Dendritic cell treated with granulocyte-macrophage colony-stimulating factor and Interleukin-4, amounts not matched to agents 40 ng/mL and 50 ng/mL, for 4 days (primary cell): Measurements from ENCODE around the gene RNU6-9.
"Not testable (repeated sequence)": the region's sequence is repeated elsewhere in the genome, so short reads cannot be mapped to it uniquely, and the experiment has no call there.

ENCODE experiments used
- H3K27ac Mint-ChIP-seq: one replicate; pipeline ENCODE4 v1.8.0; 2022; ENCODE audit warnings: mild to moderate bottlenecking, mixed read lengths
- H3K27me3 Mint-ChIP-seq: one replicate; pipeline ENCODE4 v1.8.0; 2022; ENCODE audit warnings: mild to moderate bottlenecking, mixed read lengths
- H3K36me3 Mint-ChIP-seq: one replicate; pipeline ENCODE4 v1.8.0; 2022; ENCODE audit warnings: low read depth, mixed read lengths
- H3K4me1 Mint-ChIP-seq: one replicate; pipeline ENCODE4 v1.8.0; 2022; ENCODE audit warnings: low read depth, mixed read lengths
- H3K4me3 Mint-ChIP-seq: one replicate; pipeline ENCODE4 v1.8.0; 2022; ENCODE audit warnings: mild to moderate bottlenecking, moderate library complexity, mixed read lengths
- H3K9me3 Mint-ChIP-seq: one replicate; pipeline ENCODE4 v1.8.0; 2022; ENCODE audit warnings: mixed read lengths
- intact Hi-C: fragments of 100-400 bp; cut with micrococcal nuclease; formaldehyde crosslinking; loops from one replicate; pipeline ENCODE4 v1.15.0; 2022

The RNU6-9 gene

GRCh38 chr19:892894-893689 is at the start of gene RNU6-9, which contains the start of gene MED16:
RNU6-9 (plus strand) TSS chr19:893484.
MED16 (minus strand) TSS chr19:893187; CDS start chr19:891131, 2,056 bp downstream.
- intact Hi-C loops: loop anchor here (1.0 kb wide), 1 partner anchor 96 kb away; the partner anchor contains the start of gene PTBP1
- H3K4me1 Mint-ChIP-seq: peaks cover 29% of the 10 kb centered on the region
- H3K27me3 Mint-ChIP-seq: no peaks in the 10 kb centered on the region
- no peaks in the 10 kb centered on the region for H3K9me3 Mint-ChIP-seq
- H3K27ac Mint-ChIP-seq: peak within 1 kb of the TSS; percentile 98
- peaks cover 62% of the 10 kb centered on the region for H3K36me3 Mint-ChIP-seq
- peak within 1 kb of the TSS; percentile 85 for H3K4me3 Mint-ChIP-seq

- Mint-ChIP-seq H3K9me3 (no peaks in the 10 kb centered on the region), H3K27ac (no peak overlapping the region), H3K4me3 (peak overlapping the region; percentile 67), H3K4me1 (peaks cover 75% of the 10 kb centered on the region), H3K27me3 (peaks cover 83% of the 10 kb centered on the region), H3K36me3 (no peaks in the 10 kb centered on the region)
- intact Hi-C loops: no loop called here
Measured at GRCh38 chr19:843836-844545, 49.3 kb upstream of the RNU6-9 start.

- no peak overlapping the region for H3K27ac Mint-ChIP-seq
- H3K27me3 Mint-ChIP-seq: peaks cover 84% of the 10 kb centered on the region
- H3K4me3 Mint-ChIP-seq: peak overlapping the region; percentile 67
- no peaks in the 10 kb centered on the region for H3K36me3 Mint-ChIP-seq
- H3K9me3 Mint-ChIP-seq: no peaks in the 10 kb centered on the region
- H3K4me1 Mint-ChIP-seq: peaks cover 70% of the 10 kb centered on the region
- intact Hi-C loops: no loop called here
Measured at GRCh38 chr19:844546-844971, 48.7 kb upstream of the RNU6-9 start.

- Mint-ChIP-seq H3K36me3 (no peaks in the 10 kb centered on the region), H3K27me3 (peaks cover 82% of the 10 kb centered on the region), H3K9me3 (no peaks in the 10 kb centered on the region), H3K4me3 (no peak overlapping the region), H3K27ac (no peak overlapping the region), H3K4me1 (peaks cover 71% of the 10 kb centered on the region)
- intact Hi-C loops: no loop called here
Measured at GRCh38 chr19:845707-846521, 47.4 kb upstream of the RNU6-9 start.

GRCh38 chr19:848386-848921 is 44.8 kb upstream of the RNU6-9 start:
- intact Hi-C loops: no loop called here
- peaks cover 73% of the 10 kb centered on the region for H3K27me3 Mint-ChIP-seq
- H3K9me3 Mint-ChIP-seq: no peaks in the 10 kb centered on the region
- no peak overlapping the region for H3K27ac Mint-ChIP-seq
- H3K4me1 Mint-ChIP-seq: peaks cover 68% of the 10 kb centered on the region
- H3K36me3 Mint-ChIP-seq: no peaks in the 10 kb centered on the region
- H3K4me3 Mint-ChIP-seq: no peak overlapping the region

- H3K9me3 Mint-ChIP-seq, H3K4me3 Mint-ChIP-seq, H3K36me3 Mint-ChIP-seq, intact Hi-C loops, H3K27ac Mint-ChIP-seq: not testable (repeated sequence)
- Mint-ChIP-seq H3K4me1 (peaks cover 63% of the 10 kb centered on the region), H3K27me3 (peaks cover 72% of the 10 kb centered on the region)
Measured at GRCh38 chr19:849195-849594, 44.1 kb upstream of the RNU6-9 start.

- Mint-ChIP-seq H3K36me3 (no peaks in the 10 kb centered on the region), H3K27me3 (peaks cover 61% of the 10 kb centered on the region), H3K4me1 (peaks cover 50% of the 10 kb centered on the region), H3K9me3 (no peaks in the 10 kb centered on the region), H3K27ac (peak overlapping the region; percentile 53), H3K4me3 (peak overlapping the region; percentile 23)
- intact Hi-C loops: no loop called here
Measured at GRCh38 chr19:850221-850978, 42.9 kb upstream of the RNU6-9 start.

GRCh38 chr19:850979-851335 is 42.3 kb upstream of the RNU6-9 start:
- no peak overlapping the region for H3K4me3 Mint-ChIP-seq
- H3K4me1 Mint-ChIP-seq: peaks cover 45% of the 10 kb centered on the region
- peak overlapping the region; percentile 53 for H3K27ac Mint-ChIP-seq
- H3K9me3 Mint-ChIP-seq: no peaks in the 10 kb centered on the region
- H3K27me3 Mint-ChIP-seq: peaks cover 55% of the 10 kb centered on the region
- no peaks in the 10 kb centered on the region for H3K36me3 Mint-ChIP-seq
- intact Hi-C loops: no loop called here

GRCh38 chr19:852136-853013 is 40.9 kb upstream of the RNU6-9 start, which contains the start of gene ELANE:
ELANE (plus strand) TSS chr19:852303; CDS start chr19:852329, 26 bp downstream.
- intact Hi-C loops: no loop called here
- H3K4me1 Mint-ChIP-seq: peaks cover 40% of the 10 kb centered on the region
- peak within 1 kb of the TSS; percentile 4 for H3K4me3 Mint-ChIP-seq
- H3K36me3 Mint-ChIP-seq: no peaks in the 10 kb centered on the region
- H3K27ac Mint-ChIP-seq: no peak within 1 kb of the TSS
- peaks cover 41% of the 10 kb centered on the region for H3K27me3 Mint-ChIP-seq
- no peaks in the 10 kb centered on the region for H3K9me3 Mint-ChIP-seq

- no peaks in the 10 kb centered on the region for H3K36me3 Mint-ChIP-seq
- H3K4me3 Mint-ChIP-seq: no peak overlapping the region
- no peak overlapping the region for H3K27ac Mint-ChIP-seq
- peaks cover 40% of the 10 kb centered on the region for H3K4me1 Mint-ChIP-seq
- intact Hi-C loops: no loop called here
- peaks cover 35% of the 10 kb centered on the region for H3K27me3 Mint-ChIP-seq
- no peaks in the 10 kb centered on the region for H3K9me3 Mint-ChIP-seq
Measured at GRCh38 chr19:853014-853585, 40.2 kb upstream of the RNU6-9 start.

GRCh38 chr19:853614-854220 is 39.6 kb upstream of the RNU6-9 start:
- intact Hi-C loops, H3K9me3 Mint-ChIP-seq, H3K36me3 Mint-ChIP-seq, H3K27ac Mint-ChIP-seq: not testable (repeated sequence)
- Mint-ChIP-seq H3K4me3 (peak overlapping the region; percentile 23), H3K27me3 (peaks cover 28% of the 10 kb centered on the region), H3K4me1 (peaks cover 40% of the 10 kb centered on the region)

GRCh38 chr19:854549-854948 is 38.7 kb upstream of the RNU6-9 start:
- peaks cover 21% of the 10 kb centered on the region for H3K27me3 Mint-ChIP-seq
- intact Hi-C loops: no loop called here

More at GRCh38 chr19:854549-854948, 38.7 kb upstream of the RNU6-9 start:
- Mint-ChIP-seq H3K4me1 (peaks cover 46% of the 10 kb centered on the region), H3K27ac (no peak overlapping the region), H3K9me3 (no peaks in the 10 kb centered on the region), H3K36me3 (no peaks in the 10 kb centered on the region), H3K4me3 (no peak overlapping the region)
